ENCODE data around the gene ATP13A2.

Gene ATP13A2

GRCh38 chr1:16989676-16990391 lies 21.9 kb downstream of the ATP13A2 start:
- DNase-seq (ENCODE audit: low read depth) = no peak
- no peak for TF ChIP-seq CTCF (IDR thresholded peaks at IDR 0.05; ENCODE audit: control insufficient read depth, insufficient read depth, low read depth, low read length, missing control alignments)
- H3K4me3 ChIP-seq (ENCODE audit: control insufficient read depth, low read depth, low read length) = no peak overlapping the region

- no peak for DNase-seq (ENCODE audit: low read depth)
- no peak for TF ChIP-seq CTCF (IDR thresholded peaks at IDR 0.05; ENCODE audit: control insufficient read depth, insufficient read depth, low read depth, low read length, missing control alignments)
These were observed 23.5 kb downstream of the ATP13A2 start for GRCh38 chr1:16988210-16988609.

GRCh38 chr1:16986962-16987361 lies 24.8 kb downstream of the ATP13A2 start:
- DNase-seq (ENCODE audit: low read depth) = no peak
- peak; percentile 39 for TF ChIP-seq CTCF (IDR thresholded peaks at IDR 0.05; ENCODE audit: control insufficient read depth, insufficient read depth, low read depth, low read length, missing control alignments)
- H3K4me3 ChIP-seq (ENCODE audit: control insufficient read depth, low read depth, low read length) = no peak overlapping the region

More at GRCh38 chr1:16988210-16988609, 23.5 kb downstream of the ATP13A2 start:
- no peak overlapping the region for H3K4me3 ChIP-seq (ENCODE audit: control insufficient read depth, low read depth, low read length)

- DNase-seq (ENCODE audit: low read depth) = no peak
- H3K4me3 ChIP-seq (ENCODE audit: control insufficient read depth, low read depth, low read length) = no peak overlapping the region
- TF ChIP-seq CTCF (IDR thresholded peaks at IDR 0.05; ENCODE audit: control insufficient read depth, insufficient read depth, low read depth, low read length, missing control alignments) = no peak
These were observed 25.2 kb downstream of the ATP13A2 start for GRCh38 chr1:16986560-16986959.

- DNase-seq (ENCODE audit: low read depth) = no peak
- no peak overlapping the region for H3K4me3 ChIP-seq (ENCODE audit: control insufficient read depth, low read depth, low read length)
- TF ChIP-seq CTCF (IDR thresholded peaks at IDR 0.05; ENCODE audit: control insufficient read depth, insufficient read depth, low read depth, low read length, missing control alignments) = no peak
These were observed 25.6 kb downstream of the ATP13A2 start for GRCh38 chr1:16986113-16986512.

GRCh38 chr1:16984717-16985116 lies 27.0 kb downstream of the ATP13A2 start:
- H3K4me3 ChIP-seq (ENCODE audit: control insufficient read depth, low read depth, low read length) = no peak overlapping the region
- DNase-seq (ENCODE audit: low read depth) = peak; percentile 52
- no peak for TF ChIP-seq CTCF (IDR thresholded peaks at IDR 0.05; ENCODE audit: control insufficient read depth, insufficient read depth, low read depth, low read length, missing control alignments)
